Activated CD4-positive, alpha-beta memory T cell treated with anti-CD3 and anti-CD28 coated beads, Interleukin-2, amount 10 ng/mL, durations not matched to agents 7 days and 5 days (primary cell): ENCODE results near the gene NAALADL1. TPM values are rescaled to one million over a fixed set of nuclear protein-coding genes. Genes with fewer than 3 reads are reported as not detected.

ENCODE experiments used
- CTCF ChIA-PET: fragments of 350-600 bp; sonication (Branson Sonifier 250); formaldehyde crosslinking; loops from one replicate; lab custom pipeline; 2021; ENCODE audit warnings: antibody characterized with exemption, inconsistent platforms; lab: Charles Lee
- POLR2A ChIA-PET: fragments of 350-600 bp; sonication (Branson Sonifier 250); formaldehyde crosslinking; loops from one replicate; lab custom pipeline; 2021; ENCODE audit warnings: antibody characterized with exemption; lab: Charles Lee
- DNase-seq: peaks from one replicate; pipeline ENCODE4 v3.0.0-alpha.2; 2020
- H3K27ac Mint-ChIP-seq: one replicate; pipeline ENCODE4 v1.8.0; 2021; ENCODE audit warnings: mild to moderate bottlenecking, mixed read lengths
- H3K27me3 Mint-ChIP-seq: one replicate; pipeline ENCODE4 v1.8.0; 2021; ENCODE audit warnings: mixed read lengths
- H3K36me3 Mint-ChIP-seq: one replicate; pipeline ENCODE4 v1.8.0; 2021; ENCODE audit warnings: low read depth, mixed read lengths
- H3K4me1 Mint-ChIP-seq: one replicate; pipeline ENCODE4 v1.8.0; 2021; ENCODE audit warnings: mixed read lengths
- H3K4me3 Mint-ChIP-seq: one replicate; pipeline ENCODE4 v1.8.0; 2021; ENCODE audit warnings: mild to moderate bottlenecking, mixed read lengths
- H3K9me3 Mint-ChIP-seq: one replicate; pipeline ENCODE4 v1.8.0; 2021; ENCODE audit warnings: mixed read lengths
- total RNA-seq, 2 experiments: library from RNA; stranded (reverse); gene quantifications; one replicate each; pipeline ENCODE4 v1.2.3, GENCODE V29; 2021

The NAALADL1 gene
- 10 to 100 TPM; 13.6 to 16.8 TPM for total RNA-seq

GRCh38 chr11:65058419-65059054 is at the start of gene NAALADL1:
TSS of gene NAALADL1 (minus strand) at chr11:65058553. CDS start at chr11:65058521, 32 bp downstream.
- DNase-seq, result no peak
- H3K4me1 Mint-ChIP-seq, result peaks cover 23% of the 10 kb centered on the region
- ChIA-PET CTCF (interaction anchor here (1.4 kb wide), 1 partner anchor 214 kb away, joined by 3 read pairs; the partner anchor contains the start of gene CDC42BPG), POLR2A (interaction anchor here (1.1 kb wide), 1 partner anchor 23 kb away, joined by 3 read pairs; no protein-coding TSS in a partner anchor)
- no peak within 1 kb of the TSS for H3K27ac Mint-ChIP-seq
- H3K27me3 Mint-ChIP-seq, result no peaks in the 10 kb centered on the region
- H3K4me3 Mint-ChIP-seq, result no peak within 1 kb of the TSS
- H3K9me3 Mint-ChIP-seq, result no peaks in the 10 kb centered on the region
- no peaks in the 10 kb centered on the region for H3K36me3 Mint-ChIP-seq

- POLR2A ChIA-PET, result interaction anchor here (1.1 to 5.6 kb wide), 5 partner anchors 9 to 68 kb away, joined by 3 to 75 read pairs (median 4); partner anchors contain the start of genes FAU, MRPL49, VPS51 and ZNHIT2
- Mint-ChIP-seq H3K4me3 (no peak overlapping the region), H3K4me1 (peaks cover 41% of the 10 kb centered on the region), H3K9me3 (no peaks in the 10 kb centered on the region), H3K36me3 (peaks cover 25% of the 10 kb centered on the region), H3K27me3 (no peaks in the 10 kb centered on the region), H3K27ac (no peak overlapping the region)
- no peak for DNase-seq
- CTCF ChIA-PET, result no interaction called here
Observed at GRCh38 chr11:65107751-65108468, 49.6 kb upstream of the NAALADL1 start.

GRCh38 chr11:65107078-65107477 is 48.7 kb upstream of the NAALADL1 start:
- ChIA-PET POLR2A (interaction anchor here (2.9 kb wide), 1 partner anchor 10 kb away, joined by 25 read pairs; the partner anchor contains the start of gene VPS51), CTCF (no interaction called here)
- DNase-seq, result no peak
- Mint-ChIP-seq H3K27ac (no peak overlapping the region), H3K4me3 (no peak overlapping the region), H3K36me3 (peaks cover 25% of the 10 kb centered on the region), H3K9me3 (no peaks in the 10 kb centered on the region), H3K4me1 (peaks cover 41% of the 10 kb centered on the region), H3K27me3 (no peaks in the 10 kb centered on the region)

GRCh38 chr11:65104628-65105027 is 46.3 kb upstream of the NAALADL1 start:
- POLR2A ChIA-PET, result interaction anchor here (0.7 to 2.4 kb wide), 4 partner anchors 8 to 21 kb away, joined by 3 to 9 read pairs (median 4); partner anchors contain the start of genes CDCA5, FAU, MRPL49 and VPS51
- H3K4me3 Mint-ChIP-seq, result no peak overlapping the region
- H3K27ac Mint-ChIP-seq, result no peak overlapping the region
- no peaks in the 10 kb centered on the region for H3K27me3 Mint-ChIP-seq
- peaks cover 22% of the 10 kb centered on the region for H3K4me1 Mint-ChIP-seq
- no peak for DNase-seq
- no peaks in the 10 kb centered on the region for H3K9me3 Mint-ChIP-seq
- H3K36me3 Mint-ChIP-seq, result peaks cover 25% of the 10 kb centered on the region
- CTCF ChIA-PET, result no interaction called here

GRCh38 chr11:65103476-65103875 is 45.1 kb upstream of the NAALADL1 start:
- POLR2A ChIA-PET, result interaction anchor here (1.1 to 1.8 kb wide), 4 partner anchors 8 to 19 kb away, joined by 3 to 6 read pairs (median 4); partner anchors contain the start of genes FAU, MRPL49, TM7SF2 and ZNHIT2
- H3K4me1 Mint-ChIP-seq, result peaks cover 27% of the 10 kb centered on the region
- H3K36me3 Mint-ChIP-seq, result peaks cover 31% of the 10 kb centered on the region
- no peak overlapping the region for H3K27ac Mint-ChIP-seq
- H3K9me3 Mint-ChIP-seq, result no peaks in the 10 kb centered on the region
- CTCF ChIA-PET, result interaction anchor here (2.6 kb wide), 1 partner anchor 9 kb away, joined by 9 read pairs; the partner anchor contains the start of gene TM7SF2
- no peak overlapping the region for H3K4me3 Mint-ChIP-seq
- H3K27me3 Mint-ChIP-seq, result no peaks in the 10 kb centered on the region
- no peak for DNase-seq

GRCh38 chr11:65102142-65103095 is 44.1 kb upstream of the NAALADL1 start:
- Mint-ChIP-seq H3K27ac (no peak overlapping the region), H3K36me3 (peaks cover 35% of the 10 kb centered on the region), H3K27me3 (no peaks in the 10 kb centered on the region), H3K4me3 (no peak overlapping the region), H3K4me1 (peaks cover 31% of the 10 kb centered on the region), H3K9me3 (no peaks in the 10 kb centered on the region)
- POLR2A ChIA-PET, result interaction anchor here (1.6 to 1.8 kb wide), 3 partner anchors 9 to 32 kb away, joined by 3 to 6 read pairs (median 4); partner anchors contain the start of genes FAU, MRPL49, SYVN1 and TM7SF2
- CTCF ChIA-PET, result interaction anchor here (0.8 to 2.6 kb wide), 4 partner anchors 8 to 250 kb away, joined by 3 to 9 read pairs (median 4); partner anchors contain the start of gene TM7SF2
- DNase-seq, result no peak

GRCh38 chr11:65100674-65101350 is 42.5 kb upstream of the NAALADL1 start:
- DNase-seq, result no peak
- Mint-ChIP-seq H3K36me3 (peaks cover 26% of the 10 kb centered on the region), H3K27ac (no peak overlapping the region), H3K4me3 (no peak overlapping the region), H3K4me1 (peaks cover 38% of the 10 kb centered on the region), H3K27me3 (no peaks in the 10 kb centered on the region), H3K9me3 (no peaks in the 10 kb centered on the region)
- ChIA-PET POLR2A (interaction anchor here (0.6 to 5.3 kb wide), 2 partner anchors 17 kb away, joined by 3 to 49 read pairs; partner anchors contain the start of genes CDCA5 and ZNHIT2), CTCF (interaction anchor here (1.0 to 6.8 kb wide), 3 partner anchors 10 to 17 kb away, joined by 3 to 89 read pairs (median 5); partner anchors contain the start of genes TM7SF2 and ZNHIT2)

GRCh38 chr11:65096926-65097325 is 38.6 kb upstream of the NAALADL1 start:
- H3K4me1 Mint-ChIP-seq, result peaks cover 25% of the 10 kb centered on the region
- H3K4me3 Mint-ChIP-seq, result peak overlapping the region; percentile 97
- no peaks in the 10 kb centered on the region for H3K27me3 Mint-ChIP-seq
- CTCF ChIA-PET, result interaction anchor here (1.1 to 6.8 kb wide), 5 partner anchors 14 to 83 kb away, joined by 3 to 89 read pairs (median 5); partner anchors contain the start of genes ARL2, TM7SF2 and ZNHIT2
- peak overlapping the region; percentile 96 for H3K27ac Mint-ChIP-seq
- peaks cover 13% of the 10 kb centered on the region for H3K36me3 Mint-ChIP-seq
- no peaks in the 10 kb centered on the region for H3K9me3 Mint-ChIP-seq
- POLR2A ChIA-PET, result interaction anchor here (0.8 to 6.2 kb wide), 25 partner anchors 8 to 517 kb away, joined by 3 to 83 read pairs (median 7); partner anchors contain the start of genes ARL2, CAPN1, CDCA5 and FAU
- DNase-seq, result no peak

GRCh38 chr11:65095974-65096806 is 37.8 kb upstream of the NAALADL1 start, which contains the start of gene VPS51:
TSS of gene VPS51 (plus strand) at chr11:65096214. CDS start at chr11:65096251, 37 bp downstream.
- Mint-ChIP-seq H3K27ac (peak within 1 kb of the TSS; percentile 96), H3K4me1 (peaks cover 25% of the 10 kb centered on the region), H3K36me3 (peaks cover 10% of the 10 kb centered on the region), H3K9me3 (no peaks in the 10 kb centered on the region), H3K4me3 (peak within 1 kb of the TSS; percentile 97), H3K27me3 (no peaks in the 10 kb centered on the region)
- peak; percentile 91 for DNase-seq
- ChIA-PET CTCF (interaction anchor here (1.1 to 6.8 kb wide), 6 partner anchors 13 to 82 kb away, joined by 3 to 89 read pairs (median 4); partner anchors contain the start of genes ARL2, FAU, MRPL49 and TM7SF2), POLR2A (interaction anchor here (0.8 to 6.2 kb wide), 25 partner anchors 9 to 517 kb away, joined by 3 to 83 read pairs (median 5); partner anchors contain the start of genes ARL2, CAPN1, CDCA5 and FAU)

GRCh38 chr11:65095427-65095826 is 37.1 kb upstream of the NAALADL1 start:
- no peak for DNase-seq
- Mint-ChIP-seq H3K9me3 (no peaks in the 10 kb centered on the region), H3K27ac (peak overlapping the region; percentile 96), H3K4me1 (peaks cover 25% of the 10 kb centered on the region), H3K36me3 (peaks cover 11% of the 10 kb centered on the region), H3K27me3 (no peaks in the 10 kb centered on the region), H3K4me3 (peak overlapping the region; percentile 97)
- ChIA-PET POLR2A (interaction anchor here (1.1 to 6.2 kb wide), 10 partner anchors 9 to 181 kb away, joined by 3 to 83 read pairs (median 18); partner anchors contain the start of genes ARL2, CDCA5, FAU and MRPL49), CTCF (interaction anchor here (1.7 to 6.8 kb wide), 2 partner anchors 16 to 26 kb away, joined by 3 to 89 read pairs; partner anchors contain the start of genes FAU, MRPL49 and TM7SF2)
